HG03175 (cell line): ENCODE measurements around the gene SCGB1D1.
"Not testable (repeated sequence)": the region's sequence is repeated elsewhere in the genome, so short reads cannot be mapped to it uniquely, and the experiment has no call there.

Source experiments
- ATAC-seq: cut with Tn5 transposase; IDR thresholded peaks from one replicate; pipeline ENCODE4 v1.9.1; 2021; ENCODE audit warnings: mild to moderate bottlenecking, moderate library complexity; ENCODE audit not compliant: unreplicated experiment

The SCGB1D1 gene

DNA sequence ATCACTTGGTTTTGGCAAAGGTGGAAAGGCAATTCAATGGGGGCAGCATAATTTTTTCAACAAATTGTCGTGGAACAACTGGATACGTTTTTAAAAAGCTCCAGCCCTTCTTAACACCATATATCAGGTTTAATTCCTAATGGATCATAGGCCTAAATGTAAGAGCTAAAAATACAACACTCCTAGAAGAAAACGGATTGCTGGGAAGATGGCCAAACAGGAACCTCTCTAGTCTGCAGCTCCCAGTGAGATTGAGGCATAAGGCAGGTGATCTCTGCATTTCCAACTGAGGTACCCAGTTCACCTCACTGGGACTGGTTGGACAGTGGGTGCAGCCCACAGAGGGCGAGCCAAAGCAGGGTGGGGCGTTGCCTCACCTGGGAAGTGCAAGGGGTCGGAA is 32.4 kb upstream of the SCGB1D1 start:
- ATAC-seq: no peak

DNA sequence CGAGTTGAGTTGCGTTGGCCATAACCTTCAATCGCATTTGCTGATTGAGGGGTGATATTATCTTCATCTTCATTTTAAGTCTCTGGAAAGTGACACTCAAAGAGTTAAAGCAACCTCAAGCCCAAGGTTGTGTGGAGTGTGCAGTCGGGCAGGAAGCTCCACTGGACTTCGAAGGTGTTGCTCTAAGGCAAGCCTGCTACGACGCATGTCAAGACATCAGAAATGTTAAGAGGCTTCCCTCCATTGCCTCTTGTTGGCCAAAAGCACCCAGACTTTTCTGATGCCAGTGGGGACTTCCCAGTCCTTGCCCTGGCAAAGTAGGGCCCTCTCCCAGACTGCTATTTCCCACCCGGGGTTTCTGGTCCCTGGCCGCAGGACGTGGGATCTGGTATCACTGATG is 23.6 kb upstream of the SCGB1D1 start:
- no peak for ATAC-seq

DNA sequence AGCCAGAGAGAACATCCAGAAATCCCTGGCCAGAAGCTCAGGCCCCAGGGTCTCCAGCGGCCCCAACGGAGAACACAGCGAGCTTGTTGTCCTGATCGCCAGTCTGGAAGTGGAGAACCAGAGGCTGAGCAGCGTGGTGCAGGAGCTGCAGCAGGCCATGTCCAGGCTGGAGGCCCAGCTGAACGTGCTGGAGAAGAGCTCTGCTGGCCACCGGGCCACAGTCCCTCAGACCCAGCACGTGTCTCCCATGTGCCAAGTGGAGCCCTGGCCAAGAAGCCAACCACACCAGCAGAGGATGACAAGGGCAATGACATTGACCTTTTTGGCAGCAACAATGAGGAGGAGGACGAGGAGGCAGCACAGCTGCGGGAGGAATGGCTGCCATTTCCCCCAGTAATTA is 20.6 kb upstream of the SCGB1D1 start:
- ATAC-seq: no peak

DNA sequence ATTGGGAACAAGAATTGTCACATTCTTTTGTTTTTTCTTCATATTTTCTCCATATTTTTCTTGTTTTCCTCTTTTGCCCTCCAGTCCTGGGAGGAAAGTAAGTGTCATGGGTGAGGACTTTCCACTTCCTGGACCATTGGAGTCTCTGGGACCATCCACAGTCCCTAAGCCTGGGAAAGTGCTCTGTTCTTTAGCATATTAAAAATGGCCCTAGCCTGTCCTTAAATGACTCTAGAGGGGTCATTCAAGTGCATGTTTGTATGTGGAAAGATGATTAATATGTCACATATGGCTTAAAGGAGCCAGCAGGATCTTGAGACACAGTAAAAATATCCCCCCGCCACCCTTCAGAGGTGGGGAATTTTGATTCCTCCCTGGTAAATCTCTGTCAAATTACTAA is 20.1 kb upstream of the SCGB1D1 start:
- no peak for ATAC-seq

DNA sequence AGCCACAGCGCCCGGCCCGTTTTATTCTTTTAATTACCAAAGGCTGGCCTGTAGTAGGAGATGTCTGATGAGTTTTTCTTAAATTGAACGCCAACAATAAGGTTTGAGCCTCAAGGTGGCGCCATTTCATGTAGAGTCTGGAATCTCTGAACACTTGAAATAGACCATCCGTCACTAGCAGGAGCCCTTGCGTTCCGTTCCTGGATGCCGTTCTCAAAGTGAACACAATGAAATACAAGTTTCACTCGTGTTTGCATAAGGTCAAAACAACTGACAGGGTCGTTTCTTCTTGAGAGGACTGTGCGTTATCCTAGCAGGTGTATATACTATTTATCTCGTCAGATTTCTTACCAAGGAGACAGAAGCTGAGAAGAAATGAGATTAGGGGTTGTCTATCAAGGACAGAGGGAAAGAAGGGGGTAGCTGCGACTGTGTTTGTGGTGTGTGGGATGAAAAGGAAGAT is 18.7 kb upstream of the SCGB1D1 start:
- ATAC-seq: no peak

DNA sequence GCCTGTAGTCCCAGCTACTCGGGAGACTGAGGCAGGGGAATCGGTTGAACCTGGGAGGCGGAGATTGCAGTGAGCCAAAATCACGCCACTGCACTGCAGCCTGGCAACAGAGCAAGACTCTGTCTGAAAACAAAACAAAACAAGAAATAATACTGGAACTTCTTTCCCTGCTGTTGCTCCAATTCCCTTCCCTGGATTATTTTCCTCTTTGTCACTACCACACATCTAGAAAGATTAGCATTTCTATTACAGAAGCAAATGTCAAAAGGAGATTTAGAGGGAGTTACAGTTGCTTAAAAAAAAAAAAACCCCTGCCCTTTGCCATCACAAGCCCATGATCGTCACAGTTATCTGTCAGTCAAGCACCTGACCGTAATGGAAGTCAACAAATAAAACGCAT is 17.7 kb upstream of the SCGB1D1 start:
- no peak for ATAC-seq

DNA sequence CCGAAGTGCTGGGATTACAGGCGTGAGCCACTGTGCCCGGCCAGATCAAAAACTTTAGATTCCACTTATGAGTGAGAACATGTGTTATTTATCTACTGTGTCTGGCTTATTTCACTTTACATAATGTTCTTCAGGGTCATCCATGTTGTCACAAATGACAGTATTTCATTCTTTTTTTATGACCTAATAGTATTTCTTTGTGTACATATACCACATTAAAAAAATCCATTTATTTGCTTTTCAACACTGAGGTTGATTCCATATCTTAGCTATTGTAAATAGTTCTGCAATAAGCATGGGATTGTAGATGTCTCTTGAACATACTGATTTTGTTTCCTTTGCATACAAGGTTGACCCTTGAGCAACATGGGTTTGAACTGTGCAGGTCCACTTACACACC is 13.2 kb upstream of the SCGB1D1 start:
- ATAC-seq: no peak

DNA sequence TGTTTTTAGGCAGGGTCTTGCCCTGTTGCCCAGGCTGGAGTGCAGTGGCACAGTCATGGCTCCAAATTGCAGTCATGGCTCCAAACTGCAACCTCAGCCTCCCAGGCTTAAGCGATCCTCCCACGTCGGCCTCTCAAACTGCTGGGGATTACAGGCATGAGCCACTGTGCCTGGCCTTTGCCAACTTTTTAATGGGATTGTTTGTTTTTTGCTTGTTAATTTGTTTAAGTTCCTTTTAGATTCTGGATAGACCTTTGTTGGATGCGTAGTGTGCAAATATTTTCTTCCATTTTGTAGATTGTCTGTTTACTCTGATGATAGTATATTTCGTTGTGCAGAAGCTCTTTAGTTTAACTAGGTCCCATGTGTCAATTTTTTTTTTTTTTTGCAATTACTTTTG is 10.0 kb upstream of the SCGB1D1 start:
- ATAC-seq: no peak

DNA sequence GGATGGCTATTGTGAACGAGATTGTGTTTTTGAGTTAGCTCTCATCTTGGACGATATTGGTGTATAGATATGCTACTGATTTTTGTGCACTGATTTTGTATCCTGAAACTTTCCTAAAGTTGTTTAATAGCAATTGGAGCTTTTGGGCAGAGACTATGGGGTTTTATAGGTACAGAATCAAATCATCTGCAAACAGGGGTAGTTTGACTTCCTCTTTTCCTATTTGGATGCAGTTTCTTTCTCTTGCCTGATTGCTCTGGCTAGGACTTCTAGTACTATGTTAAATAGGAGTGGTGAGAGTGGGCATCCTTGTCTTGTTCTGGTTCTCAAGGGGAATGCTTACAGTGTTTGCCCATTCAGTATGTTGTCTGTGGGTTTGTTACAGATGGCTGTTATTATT is 8.9 kb upstream of the SCGB1D1 start:
- ATAC-seq: no peak

DNA sequence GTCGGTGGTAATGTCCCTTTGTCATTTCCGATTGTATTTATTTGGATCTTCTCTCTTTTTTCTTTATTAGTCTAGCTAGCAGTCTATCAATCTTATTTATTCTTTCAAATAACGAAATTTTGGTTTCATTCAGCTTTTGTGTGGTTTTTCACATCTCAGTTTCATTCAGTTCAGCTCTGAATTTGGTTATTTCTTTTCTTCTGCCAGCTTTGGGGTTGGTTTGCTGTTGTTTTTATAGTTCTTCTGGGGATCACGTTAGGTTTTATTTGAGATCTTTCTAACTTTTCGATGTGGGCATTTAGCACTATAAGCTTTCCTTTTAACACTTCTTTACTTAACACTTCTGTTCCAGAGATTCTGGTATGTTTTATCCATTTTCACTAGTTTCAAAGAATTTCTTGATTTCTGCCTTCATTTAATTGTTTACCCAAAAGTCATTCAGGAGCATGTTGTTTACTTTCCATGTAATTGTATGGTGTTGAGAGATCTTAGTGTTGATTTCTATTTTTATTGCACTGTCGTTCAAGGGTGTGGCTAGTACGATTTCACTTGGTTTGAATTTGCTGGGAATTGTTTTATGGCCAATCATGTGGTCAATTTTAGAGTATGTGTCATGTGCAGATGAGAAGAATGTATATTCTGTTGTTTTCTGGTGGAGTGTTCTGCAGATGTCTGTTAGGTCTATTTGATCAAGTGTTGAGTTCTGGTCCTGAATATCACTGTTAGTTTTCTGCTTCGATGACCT is 7.7 kb upstream of the SCGB1D1 start:
- ATAC-seq: no peak

DNA sequence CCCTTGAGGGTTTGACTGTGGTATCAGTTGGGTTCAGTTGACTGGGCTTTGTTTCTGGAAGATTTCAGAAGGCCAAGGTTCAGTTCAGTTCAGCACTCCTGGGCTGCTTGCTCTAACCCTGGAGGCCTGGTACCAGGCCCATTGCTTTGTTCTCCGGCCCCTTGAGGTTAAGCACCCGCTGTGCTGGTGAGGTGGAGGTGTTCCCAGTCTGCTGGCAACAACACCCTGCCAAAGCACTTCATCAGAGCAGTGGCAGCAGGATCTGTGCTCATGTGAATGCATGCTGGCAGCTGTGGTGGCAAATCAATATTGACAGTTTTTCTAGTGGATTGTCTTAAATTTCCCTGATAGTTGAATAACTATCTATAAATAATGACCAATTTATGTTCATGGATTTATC is 3.8 kb upstream of the SCGB1D1 start:
- no peak for ATAC-seq

DNA sequence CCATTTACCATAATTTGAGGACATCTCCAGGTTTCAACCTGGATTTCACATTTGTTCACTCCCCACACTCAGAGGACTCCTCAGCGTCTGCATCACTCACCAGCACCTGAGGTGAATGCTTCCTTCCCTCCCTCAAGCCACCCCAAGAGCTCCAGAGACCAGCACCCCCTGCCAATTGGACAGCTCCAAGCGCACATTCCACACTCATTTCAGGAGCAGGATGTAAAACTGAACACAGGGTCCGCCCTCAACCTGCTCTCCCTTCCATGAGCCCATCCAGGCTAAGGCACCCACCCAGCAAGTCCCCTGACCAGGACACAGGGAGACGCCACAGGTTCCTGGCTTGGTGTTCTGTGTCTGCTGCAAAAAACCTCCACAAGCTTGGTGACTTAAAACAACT is 3.9 kb downstream of the SCGB1D1 start:
- ATAC-seq: no peak

DNA sequence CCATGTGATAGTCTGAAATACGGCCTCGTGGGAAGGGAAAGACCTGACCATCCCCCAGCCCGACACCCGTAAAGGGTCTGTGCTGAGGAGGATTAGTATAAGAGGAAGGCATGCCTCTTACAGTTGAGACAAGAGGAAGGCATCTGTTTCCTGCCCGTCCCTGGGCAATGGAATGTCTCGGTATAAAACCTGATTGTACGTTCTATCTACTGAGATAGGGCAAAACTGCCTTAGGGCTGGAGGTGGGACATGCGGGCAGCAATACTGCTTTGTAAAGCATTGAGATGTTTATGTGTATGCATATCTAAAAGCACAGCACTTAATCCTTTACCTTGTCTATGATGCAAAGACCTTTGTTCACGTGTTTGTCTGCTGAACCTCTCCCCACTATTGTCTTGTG is 5.0 kb downstream of the SCGB1D1 start:
- ATAC-seq: not testable (repeated sequence)

DNA sequence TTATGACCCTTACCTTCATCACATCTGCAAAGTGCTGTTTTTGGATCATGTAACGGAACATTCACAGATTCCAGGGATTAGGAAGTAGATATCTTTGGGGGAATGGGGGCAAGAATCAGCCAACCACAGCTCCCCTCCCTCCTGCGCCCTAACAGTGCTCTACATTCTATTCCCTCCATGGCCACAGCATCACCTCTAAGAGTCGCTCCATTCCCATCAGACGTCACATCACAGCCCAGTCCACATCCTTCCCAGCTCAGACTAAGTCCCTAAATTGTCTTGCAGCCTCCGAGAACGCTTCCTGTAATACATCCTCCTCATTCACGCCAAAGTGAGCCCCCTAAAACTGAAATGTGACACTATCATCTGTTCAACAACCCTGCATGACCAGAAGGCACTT is 5.9 kb downstream of the SCGB1D1 start:
- ATAC-seq: no peak

DNA sequence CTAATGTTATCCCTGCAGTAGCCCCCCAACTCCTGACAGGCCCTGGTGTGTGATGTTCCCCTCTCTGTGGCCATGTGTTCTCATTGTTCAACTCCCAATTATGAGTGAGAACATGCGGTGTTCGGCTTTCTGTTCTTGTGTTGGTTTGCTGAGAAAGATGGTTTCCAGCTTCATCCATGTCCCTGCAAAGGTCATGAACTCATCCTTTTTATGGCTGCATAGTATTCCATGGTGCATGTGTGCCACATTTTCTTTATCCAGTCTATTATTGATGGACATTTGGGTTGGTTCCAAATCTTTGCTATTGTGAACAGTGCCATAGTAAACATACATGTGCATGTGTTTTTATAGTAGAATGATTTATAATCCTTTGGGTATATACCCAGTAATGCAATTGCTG is 7.4 kb downstream of the SCGB1D1 start:
- not testable (repeated sequence) for ATAC-seq

DNA sequence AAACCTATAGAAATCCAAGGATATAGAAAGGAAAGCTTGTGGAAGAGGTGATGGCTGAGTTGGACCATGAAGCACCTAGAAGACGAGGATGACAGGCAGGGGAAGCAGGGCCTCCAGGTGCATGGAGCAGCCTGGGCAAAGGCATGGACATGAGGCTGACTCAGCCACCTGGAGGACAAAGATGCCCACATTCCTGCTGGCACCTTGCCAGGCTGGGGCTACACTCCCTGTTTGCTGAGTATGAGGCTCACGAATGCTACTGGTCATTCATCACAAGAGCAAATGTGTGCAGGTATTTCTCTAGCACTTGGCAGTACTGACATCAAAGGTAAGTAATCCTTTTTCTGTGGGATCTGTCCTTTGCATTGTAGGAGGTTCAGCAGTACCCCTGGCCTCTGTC is 11.4 kb downstream of the SCGB1D1 start:
- no peak for ATAC-seq

DNA sequence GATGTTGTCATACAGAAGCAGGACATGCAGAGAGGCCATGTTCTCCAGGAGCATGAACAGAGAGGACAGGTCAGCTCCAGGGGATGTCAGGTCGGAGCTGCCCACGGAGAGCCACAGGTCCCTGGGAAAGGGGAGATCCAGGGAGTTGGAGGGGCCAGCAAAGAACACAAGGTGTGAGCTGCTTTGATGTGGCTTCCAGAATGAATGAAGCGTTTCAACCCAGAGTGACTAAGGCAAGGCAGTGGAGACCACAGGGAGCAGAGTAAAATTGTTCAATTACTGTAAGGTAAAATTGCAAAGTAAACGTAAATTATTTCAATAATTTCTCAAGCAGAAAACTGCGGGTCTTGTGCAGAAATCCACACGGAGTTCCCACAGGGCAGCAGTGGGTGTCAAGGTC is 12.9 kb downstream of the SCGB1D1 start:
- no peak for ATAC-seq

DNA sequence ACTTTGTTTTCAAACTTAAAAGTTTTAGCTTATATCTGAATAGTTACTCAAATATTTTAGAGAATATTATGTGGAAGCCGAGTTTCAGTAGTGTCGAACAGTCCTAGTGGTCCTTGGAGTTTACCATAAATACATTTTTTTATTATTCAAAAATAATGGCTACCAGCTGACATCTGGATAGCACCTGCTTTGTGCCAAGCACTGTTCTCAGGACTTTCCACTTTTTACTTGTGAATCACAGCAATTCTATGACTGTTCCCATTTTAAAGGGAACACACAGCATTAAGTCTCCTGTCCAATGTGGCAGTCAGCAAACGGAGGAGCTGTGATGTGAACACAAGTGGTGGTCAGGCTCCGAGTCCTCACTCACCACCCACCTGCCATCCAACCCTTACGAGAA is 14.4 kb downstream of the SCGB1D1 start:
- no peak for ATAC-seq

DNA sequence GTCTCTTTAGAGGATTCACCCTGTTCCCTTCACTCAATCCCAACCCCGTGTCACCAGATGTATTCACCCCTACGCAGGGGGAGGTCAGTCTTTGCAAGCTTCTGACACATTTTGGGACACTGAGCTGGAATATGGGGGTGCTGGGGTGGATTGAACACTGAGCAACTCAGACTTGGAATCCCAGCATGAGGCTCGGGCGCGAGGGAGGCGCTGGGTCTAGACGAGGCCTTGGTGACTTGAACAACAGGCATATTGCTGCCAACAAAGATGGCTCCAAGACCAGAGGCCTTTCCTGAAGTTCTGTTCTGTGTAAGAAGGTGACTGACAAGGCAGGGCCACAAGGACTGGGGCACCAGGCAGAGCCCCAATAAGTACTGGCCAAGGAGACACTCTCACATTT is 15.4 kb downstream of the SCGB1D1 start:
- ATAC-seq: no peak

DNA sequence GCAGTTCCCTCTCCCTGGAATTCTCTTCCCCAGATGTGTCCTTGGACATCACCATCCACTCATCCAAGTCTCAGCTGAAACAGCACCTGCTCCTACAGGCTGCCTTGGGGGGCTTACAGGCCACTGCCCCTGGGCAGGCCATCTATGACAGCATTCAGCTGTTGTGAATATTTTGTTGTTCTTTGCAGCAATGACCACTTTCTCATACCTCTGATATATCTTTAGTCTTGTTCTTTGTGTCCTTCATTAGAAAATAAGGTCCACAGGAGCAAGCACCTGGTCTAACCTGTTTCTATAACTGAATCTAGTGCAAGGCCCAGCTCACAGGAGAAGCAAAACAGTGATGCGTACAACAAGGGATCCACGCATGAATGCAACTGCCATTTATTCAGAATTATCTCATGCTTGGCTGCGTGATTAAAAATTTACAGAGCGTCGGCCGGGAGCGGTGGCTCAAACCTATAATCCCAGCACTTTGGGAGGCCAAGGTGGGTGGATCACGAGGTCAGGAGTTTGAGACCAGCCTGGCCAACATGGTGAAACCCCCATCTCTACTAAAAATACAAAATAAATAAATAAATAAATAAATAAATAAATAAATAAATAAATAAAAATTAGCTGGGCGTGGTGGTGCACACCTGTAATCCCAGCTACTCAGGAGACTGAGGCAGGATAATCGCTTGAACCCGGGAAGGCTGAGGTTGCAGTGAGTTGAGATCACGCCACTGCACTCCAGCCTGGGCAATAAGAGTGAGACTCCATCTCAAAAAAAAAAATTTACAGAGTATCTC is 16.5 kb downstream of the SCGB1D1 start:
- not testable (repeated sequence) for ATAC-seq

DNA sequence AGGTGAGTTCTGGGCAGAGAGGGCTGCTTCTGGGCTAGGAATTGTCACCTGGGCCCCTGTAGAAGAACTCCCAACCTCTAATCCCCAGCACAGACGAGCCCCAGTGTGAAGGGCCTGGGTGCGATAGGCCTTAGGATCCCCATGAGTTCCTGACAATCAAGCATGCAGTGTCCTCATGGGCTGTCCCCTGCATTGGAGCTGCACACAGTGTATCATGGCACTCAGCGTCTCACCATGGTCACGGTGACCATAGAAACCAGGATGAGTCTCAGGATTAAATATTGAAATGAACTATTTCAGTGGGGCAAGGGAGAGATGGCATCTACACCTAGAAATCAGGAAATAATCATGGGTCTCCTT is 18.7 kb downstream of the SCGB1D1 start:
- no peak for ATAC-seq

DNA sequence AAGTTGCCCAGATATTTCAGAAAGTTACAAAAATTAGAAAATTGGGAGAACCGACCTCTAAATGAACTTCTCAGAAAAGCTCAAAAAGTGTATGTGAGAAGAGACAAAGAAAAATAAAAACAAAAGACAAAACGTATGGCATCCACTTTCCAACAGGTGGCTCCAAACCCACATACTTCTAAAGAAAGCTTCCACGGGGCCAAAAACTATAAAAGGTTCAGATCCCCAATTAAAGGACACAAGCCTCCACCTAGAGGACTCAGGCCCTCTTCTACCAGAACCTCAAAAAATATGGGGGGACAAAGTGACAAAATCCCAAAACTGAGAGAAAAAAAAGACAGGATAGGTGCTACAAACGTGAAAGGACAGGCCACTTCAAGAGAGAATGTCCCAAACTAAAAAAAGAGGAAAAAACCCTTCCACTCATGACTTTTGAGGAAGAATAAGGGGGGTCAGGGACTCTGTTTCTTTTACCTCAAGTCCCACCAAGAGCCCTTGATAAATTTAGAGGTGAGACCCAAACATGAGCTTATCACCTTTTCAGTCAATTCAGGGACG is 27.3 kb downstream of the SCGB1D1 start:
- ATAC-seq: no peak
